ENCODE data around the gene PKLR. TPM values are rescaled to one million over a fixed set of nuclear protein-coding genes. Genes with fewer than 3 reads are reported as not detected.

PKLR gene
- polyA plus RNA-seq, 1 of the 3 experiments (the other 2 are of a cell fraction): not detected

DNA sequence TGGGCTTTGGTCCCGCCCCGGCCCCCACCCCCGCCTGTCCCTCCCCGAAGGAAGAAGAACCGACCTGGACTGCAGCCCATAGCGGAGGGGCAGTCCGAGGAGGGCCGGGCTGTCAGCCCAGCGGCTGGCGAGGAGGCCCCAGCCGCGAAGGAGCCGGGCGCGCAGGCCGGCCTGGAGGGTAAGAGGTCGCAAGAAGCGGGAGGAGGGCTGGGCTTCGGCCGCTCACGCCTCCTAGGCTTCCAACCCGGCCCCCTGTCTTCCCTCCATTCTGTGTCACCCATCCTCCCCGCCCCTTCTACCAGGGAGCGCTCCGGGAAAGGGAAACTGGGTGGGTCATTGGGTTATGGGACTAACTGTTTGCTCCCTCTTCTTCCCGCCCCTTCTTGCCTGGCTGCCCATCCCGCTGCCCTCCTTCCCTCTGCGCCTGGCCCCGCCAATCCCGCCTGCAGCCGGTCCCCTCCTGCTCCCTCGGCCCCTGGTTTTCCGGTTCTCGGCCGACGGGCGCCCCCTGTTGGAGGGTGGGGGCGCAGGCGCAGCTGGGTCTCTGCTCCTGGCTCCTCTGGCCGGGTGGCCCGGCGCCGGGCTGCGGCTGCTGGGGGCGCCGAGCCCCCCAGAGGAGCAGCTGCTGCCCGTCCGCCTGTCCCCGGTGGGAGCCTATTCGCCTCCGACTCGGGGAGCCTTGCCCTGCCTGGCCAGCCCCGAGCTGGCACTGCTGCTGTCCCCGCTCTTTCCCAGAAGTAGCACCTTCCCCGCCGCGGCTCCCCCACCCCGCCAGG, 21.9 kb upstream of the PKLR start:
- ChIA-PET CTCF (interaction anchor here (0.5 to 11.6 kb wide), 26 partner anchors 10 to 842 kb away, joined by 3 to 184 read pairs (median 5); partner anchors contain the start of genes CLK2, ENTREP3, FDPS and HCN3), POLR2A (interaction anchor here (0.9 to 1.4 kb wide), 4 partner anchors 46 to 240 kb away, joined by 3 to 4 read pairs (median 4); partner anchors contain the start of genes ASH1L, CLK2 and SCAMP3)
- H3K27me3 ChIP-seq (ENCODE audit: insufficient read depth): no peaks in the 10 kb centered on the region
- DNase-seq: peak; percentile 94
- peaks cover 39% of the 10 kb centered on the region for H3K79me2 ChIP-seq (ENCODE audit: insufficient read depth)
- H3K36me3 ChIP-seq (replicated peaks in 1 of 2; ENCODE audit: control insufficient read depth in 1 of 2, insufficient read depth in 2 of 2, low read length in 1 of 2): peaks cover 13 to 24% of the 10 kb centered on the region in 2 experiments
- H3K9me3 ChIP-seq: no peaks in the 10 kb centered on the region
- H3K9me2 ChIP-seq: no peaks in the 10 kb centered on the region
- H3K9ac ChIP-seq: peak overlapping the region; percentile 85
- 0 out of 4 replicates have a peak, but pooled peaks of 1 of the 2 experiments have one; percentile 21 for TF ChIP-seq EP300 (IDR thresholded peaks at IDR 0.05; ENCODE audit: borderline replicate concordance in 1 of 2, low read depth in 1 of 2, low read length in 1 of 2)
- peak; percentile 50; the same call in 1 of the 2 replicates for TF ChIP-seq TAF1 (IDR thresholded peaks at IDR 0.05; ENCODE audit: borderline replicate concordance, low read depth, low read length)
- no peak for TF ChIP-seq FOXJ3 (CRISPR knock-in tag; IDR thresholded peaks at IDR 0.05)
- TF ChIP-seq, protein P1, sequence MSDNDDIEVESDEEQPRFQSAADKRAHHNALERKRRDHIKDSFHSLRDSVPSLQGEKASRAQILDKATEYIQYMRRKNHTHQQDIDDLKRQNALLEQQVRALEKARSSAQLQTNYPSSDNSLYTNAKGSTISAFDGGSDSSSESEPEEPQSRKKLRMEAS (IDR thresholded peaks at IDR 0.05; ENCODE audit: low read depth): peak; percentile 45
- peak; percentile 63 for TF ChIP-seq NRF1 (IDR thresholded peaks at IDR 0.05; ENCODE audit: low read depth, low read length)
- peak; percentile 25; the same call in 1 of the 2 replicates for TF ChIP-seq RXRA (IDR thresholded peaks at IDR 0.05; ENCODE audit: borderline replicate concordance, low read depth)
- peak; percentile 76 for TF ChIP-seq RAD21 (IDR thresholded peaks at IDR 0.05; ENCODE audit: low read length)
- TF ChIP-seq, protein P2, sequence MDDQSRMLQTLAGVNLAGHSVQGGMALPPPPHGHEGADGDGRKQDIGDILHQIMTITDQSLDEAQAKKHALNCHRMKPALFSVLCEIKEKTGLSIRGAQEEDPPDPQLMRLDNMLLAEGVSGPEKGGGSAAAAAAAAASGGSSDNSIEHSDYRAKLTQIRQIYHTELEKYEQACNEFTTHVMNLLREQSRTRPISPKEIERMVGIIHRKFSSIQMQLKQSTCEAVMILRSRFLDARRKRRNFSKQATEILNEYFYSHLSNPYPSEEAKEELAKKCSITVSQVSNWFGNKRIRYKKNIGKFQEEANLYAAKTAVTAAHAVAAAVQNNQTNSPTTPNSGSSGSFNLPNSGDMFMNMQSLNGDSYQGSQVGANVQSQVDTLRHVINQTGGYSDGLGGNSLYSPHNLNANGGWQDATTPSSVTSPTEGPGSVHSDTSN (IDR thresholded peaks at IDR 0.05): peak; percentile 38; the same call in 1 of the 2 replicates
- TF ChIP-seq YY1 (IDR thresholded peaks at IDR 0.05; ENCODE audit: low read depth): 0 out of 2 replicates have a peak, but pooled peaks have one; percentile 58
- TF ChIP-seq, protein P3, sequence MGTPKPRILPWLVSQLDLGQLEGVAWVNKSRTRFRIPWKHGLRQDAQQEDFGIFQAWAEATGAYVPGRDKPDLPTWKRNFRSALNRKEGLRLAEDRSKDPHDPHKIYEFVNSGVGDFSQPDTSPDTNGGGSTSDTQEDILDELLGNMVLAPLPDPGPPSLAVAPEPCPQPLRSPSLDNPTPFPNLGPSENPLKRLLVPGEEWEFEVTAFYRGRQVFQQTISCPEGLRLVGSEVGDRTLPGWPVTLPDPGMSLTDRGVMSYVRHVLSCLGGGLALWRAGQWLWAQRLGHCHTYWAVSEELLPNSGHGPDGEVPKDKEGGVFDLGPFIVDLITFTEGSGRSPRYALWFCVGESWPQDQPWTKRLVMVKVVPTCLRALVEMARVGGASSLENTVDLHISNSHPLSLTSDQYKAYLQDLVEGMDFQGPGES (IDR thresholded peaks at IDR 0.05; ENCODE audit: low read depth, low read length): no peak
- TF ChIP-seq ELF1 (IDR thresholded peaks at IDR 0.05): peak; percentile 50
- peak; percentile 55 for TF ChIP-seq SMC3 (IDR thresholded peaks at IDR 0.05; ENCODE audit: low read depth, low read length)
- TF ChIP-seq GABPA (IDR thresholded peaks at IDR 0.05; ENCODE audit: low read depth): peak; percentile 58
- TF ChIP-seq, protein P4, sequence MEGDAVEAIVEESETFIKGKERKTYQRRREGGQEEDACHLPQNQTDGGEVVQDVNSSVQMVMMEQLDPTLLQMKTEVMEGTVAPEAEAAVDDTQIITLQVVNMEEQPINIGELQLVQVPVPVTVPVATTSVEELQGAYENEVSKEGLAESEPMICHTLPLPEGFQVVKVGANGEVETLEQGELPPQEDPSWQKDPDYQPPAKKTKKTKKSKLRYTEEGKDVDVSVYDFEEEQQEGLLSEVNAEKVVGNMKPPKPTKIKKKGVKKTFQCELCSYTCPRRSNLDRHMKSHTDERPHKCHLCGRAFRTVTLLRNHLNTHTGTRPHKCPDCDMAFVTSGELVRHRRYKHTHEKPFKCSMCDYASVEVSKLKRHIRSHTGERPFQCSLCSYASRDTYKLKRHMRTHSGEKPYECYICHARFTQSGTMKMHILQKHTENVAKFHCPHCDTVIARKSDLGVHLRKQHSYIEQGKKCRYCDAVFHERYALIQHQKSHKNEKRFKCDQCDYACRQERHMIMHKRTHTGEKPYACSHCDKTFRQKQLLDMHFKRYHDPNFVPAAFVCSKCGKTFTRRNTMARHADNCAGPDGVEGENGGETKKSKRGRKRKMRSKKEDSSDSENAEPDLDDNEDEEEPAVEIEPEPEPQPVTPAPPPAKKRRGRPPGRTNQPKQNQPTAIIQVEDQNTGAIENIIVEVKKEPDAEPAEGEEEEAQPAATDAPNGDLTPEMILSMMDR (IDR thresholded peaks at IDR 0.05): peak; percentile 82
- TF ChIP-seq, protein P5, sequence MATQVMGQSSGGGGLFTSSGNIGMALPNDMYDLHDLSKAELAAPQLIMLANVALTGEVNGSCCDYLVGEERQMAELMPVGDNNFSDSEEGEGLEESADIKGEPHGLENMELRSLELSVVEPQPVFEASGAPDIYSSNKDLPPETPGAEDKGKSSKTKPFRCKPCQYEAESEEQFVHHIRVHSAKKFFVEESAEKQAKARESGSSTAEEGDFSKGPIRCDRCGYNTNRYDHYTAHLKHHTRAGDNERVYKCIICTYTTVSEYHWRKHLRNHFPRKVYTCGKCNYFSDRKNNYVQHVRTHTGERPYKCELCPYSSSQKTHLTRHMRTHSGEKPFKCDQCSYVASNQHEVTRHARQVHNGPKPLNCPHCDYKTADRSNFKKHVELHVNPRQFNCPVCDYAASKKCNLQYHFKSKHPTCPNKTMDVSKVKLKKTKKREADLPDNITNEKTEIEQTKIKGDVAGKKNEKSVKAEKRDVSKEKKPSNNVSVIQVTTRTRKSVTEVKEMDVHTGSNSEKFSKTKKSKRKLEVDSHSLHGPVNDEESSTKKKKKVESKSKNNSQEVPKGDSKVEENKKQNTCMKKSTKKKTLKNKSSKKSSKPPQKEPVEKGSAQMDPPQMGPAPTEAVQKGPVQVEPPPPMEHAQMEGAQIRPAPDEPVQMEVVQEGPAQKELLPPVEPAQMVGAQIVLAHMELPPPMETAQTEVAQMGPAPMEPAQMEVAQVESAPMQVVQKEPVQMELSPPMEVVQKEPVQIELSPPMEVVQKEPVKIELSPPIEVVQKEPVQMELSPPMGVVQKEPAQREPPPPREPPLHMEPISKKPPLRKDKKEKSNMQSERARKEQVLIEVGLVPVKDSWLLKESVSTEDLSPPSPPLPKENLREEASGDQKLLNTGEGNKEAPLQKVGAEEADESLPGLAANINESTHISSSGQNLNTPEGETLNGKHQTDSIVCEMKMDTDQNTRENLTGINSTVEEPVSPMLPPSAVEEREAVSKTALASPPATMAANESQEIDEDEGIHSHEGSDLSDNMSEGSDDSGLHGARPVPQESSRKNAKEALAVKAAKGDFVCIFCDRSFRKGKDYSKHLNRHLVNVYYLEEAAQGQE (IDR thresholded peaks at IDR 0.05; ENCODE audit: low read depth, low read length): no peak
- peaks cover 12 to 37% of the 10 kb centered on the region in 2 experiments for H3K4me1 ChIP-seq (ENCODE audit: control insufficient read depth in 1 of 2, insufficient read depth in 2 of 2, low read depth in 1 of 2, low read length in 1 of 2)
- peaks cover 21% of the 10 kb centered on the region for H3F3A ChIP-seq (replicated peaks; ENCODE audit: insufficient read depth)
- H4K20me1 ChIP-seq (ENCODE audit: insufficient read depth): 0 out of 2 replicates have a peak, but pooled peaks cover 5% of the 10 kb centered on the region
- H3K4me3 ChIP-seq (ENCODE audit: low read depth in 2 of 2, low read length in 1 of 2): peak overlapping the region; percentile 84 to 95
- peak overlapping the region; percentile 95 for H3K27ac ChIP-seq (ENCODE audit: low read depth in 2 of 2, low read length in 1 of 2)
- peak overlapping the region; percentile 97 for H3K4me2 ChIP-seq
- no peak overlapping the region; the same call in 1 of the 2 replicates for H2AFZ ChIP-seq (ENCODE audit: low read depth)
- 2% methylated on average over 27 of the region's 58 CpGs for WGBS (ENCODE audit: low lambda C conversion rate)
